Measurements from ENCODE around the gene VDR. TPM values are rescaled to one million over a fixed set of nuclear protein-coding genes. Genes with fewer than 3 reads are reported as not detected.

VDR gene
- total RNA-seq, 1 donor from 2014 or later: not detected

DNA sequence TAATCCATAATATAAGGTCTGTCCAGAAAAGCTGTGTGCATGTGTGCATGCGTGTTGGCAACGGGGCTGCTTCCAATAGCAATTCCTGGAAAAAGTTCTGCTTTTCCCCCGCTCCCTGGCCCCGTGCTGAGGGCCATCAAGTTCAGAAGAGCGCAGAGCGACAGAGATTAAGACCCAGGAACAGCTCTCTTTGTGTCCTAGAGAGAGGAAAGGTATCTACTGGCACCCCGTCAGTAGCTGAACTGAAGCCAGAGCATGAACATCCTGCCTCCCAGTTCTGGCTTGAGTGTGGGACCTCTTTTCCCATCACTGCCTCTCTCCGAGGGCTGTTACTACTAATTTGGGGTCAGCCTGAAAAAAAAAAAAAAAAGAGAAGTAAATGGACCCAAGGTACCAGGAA, 100.6 kb downstream of the VDR start:
- Histone ChIP-seq H3K9ac (no peak overlapping the region), H3K27me3 (no peaks in the 10 kb centered on the region), H3K9me3 (ENCODE audit: low read depth) (no peaks in the 10 kb centered on the region), H4K20me1 (ENCODE audit: low read depth) (peaks cover 26% of the 10 kb centered on the region), H3F3A (ENCODE audit: low read depth) (no peaks in the 10 kb centered on the region), H2AFZ (replicated peaks) (no peak overlapping the region), H3K27ac (no peak overlapping the region), H3K4me1 (peaks cover 36% of the 10 kb centered on the region), H3K79me2 (ENCODE audit: low read depth) (peaks cover 40% of the 10 kb centered on the region), H3K36me3 (no peaks in the 10 kb centered on the region), H3K4me3 (no peak overlapping the region), H3K4me2 (no peak overlapping the region)
- no peak for DNase-seq (ENCODE audit: low spot score)
- peaks cover 2% of the 10 kb centered on the region for H3K27me3 Mint-ChIP-seq (ENCODE audit: insufficient read depth, low read depth)
- no peak overlapping the region for H3K27ac Mint-ChIP-seq
- TF ChIP-seq EZH2 (IDR thresholded peaks at IDR 0.05) (no peak), EZH2phosphoT487 (IDR thresholded peaks at IDR 0.05) (no peak)
- TF ChIP-seq, protein P1, sequence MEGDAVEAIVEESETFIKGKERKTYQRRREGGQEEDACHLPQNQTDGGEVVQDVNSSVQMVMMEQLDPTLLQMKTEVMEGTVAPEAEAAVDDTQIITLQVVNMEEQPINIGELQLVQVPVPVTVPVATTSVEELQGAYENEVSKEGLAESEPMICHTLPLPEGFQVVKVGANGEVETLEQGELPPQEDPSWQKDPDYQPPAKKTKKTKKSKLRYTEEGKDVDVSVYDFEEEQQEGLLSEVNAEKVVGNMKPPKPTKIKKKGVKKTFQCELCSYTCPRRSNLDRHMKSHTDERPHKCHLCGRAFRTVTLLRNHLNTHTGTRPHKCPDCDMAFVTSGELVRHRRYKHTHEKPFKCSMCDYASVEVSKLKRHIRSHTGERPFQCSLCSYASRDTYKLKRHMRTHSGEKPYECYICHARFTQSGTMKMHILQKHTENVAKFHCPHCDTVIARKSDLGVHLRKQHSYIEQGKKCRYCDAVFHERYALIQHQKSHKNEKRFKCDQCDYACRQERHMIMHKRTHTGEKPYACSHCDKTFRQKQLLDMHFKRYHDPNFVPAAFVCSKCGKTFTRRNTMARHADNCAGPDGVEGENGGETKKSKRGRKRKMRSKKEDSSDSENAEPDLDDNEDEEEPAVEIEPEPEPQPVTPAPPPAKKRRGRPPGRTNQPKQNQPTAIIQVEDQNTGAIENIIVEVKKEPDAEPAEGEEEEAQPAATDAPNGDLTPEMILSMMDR (IDR thresholded peaks at IDR 0.05): no peak
- no peak overlapping the region for H3K4me3 Mint-ChIP-seq
- H3K36me3 Mint-ChIP-seq: peaks cover 3% of the 10 kb centered on the region
- H3K9me3 Mint-ChIP-seq: no peaks in the 10 kb centered on the region
- peaks cover 72% of the 10 kb centered on the region for H3K4me1 Mint-ChIP-seq

DNA sequence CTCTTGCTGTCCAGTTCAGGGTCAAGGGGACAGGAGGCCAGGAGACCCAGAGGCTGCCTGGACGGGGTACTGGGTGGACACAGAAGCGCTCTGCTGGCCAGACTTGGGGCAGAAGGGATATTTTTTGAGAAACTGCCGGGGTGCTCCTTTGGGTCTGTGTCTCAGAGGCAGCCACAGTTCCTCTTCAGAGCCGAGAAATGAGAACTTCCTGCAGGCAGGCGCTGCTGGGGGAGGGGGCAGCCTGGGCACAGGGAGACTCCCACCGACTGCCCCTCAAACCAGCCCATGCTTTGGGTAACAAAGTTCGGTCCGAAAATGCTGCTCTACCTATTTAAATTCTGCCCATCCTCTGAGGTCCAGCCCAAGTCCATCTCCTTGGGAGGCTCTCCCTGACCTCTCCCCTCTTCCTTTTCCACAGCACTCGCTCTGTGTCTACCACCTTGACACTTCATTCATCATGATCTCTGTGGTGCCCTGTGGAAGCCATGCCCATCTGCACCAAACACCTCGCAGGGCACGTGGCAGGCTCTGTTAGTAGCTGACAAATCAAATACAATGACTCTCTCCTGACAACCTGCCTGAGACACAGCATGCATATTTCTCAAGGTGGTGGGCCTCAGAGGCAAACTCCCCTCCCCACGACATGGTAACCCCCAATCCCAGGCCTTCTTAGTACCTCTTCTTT, 101.5 kb downstream of the VDR start:
- H4K20me1 ChIP-seq (ENCODE audit: low read depth): peaks cover 19% of the 10 kb centered on the region
- peaks cover 40% of the 10 kb centered on the region for H3K4me1 ChIP-seq
- no peaks in the 10 kb centered on the region for H3K9me3 Mint-ChIP-seq
- no peak for DNase-seq (ENCODE audit: low spot score)
- H3K4me2 ChIP-seq: no peak overlapping the region
- H3K27ac Mint-ChIP-seq: no peak overlapping the region
- H3K27ac ChIP-seq: no peak overlapping the region
- H3K27me3 ChIP-seq: no peaks in the 10 kb centered on the region
- H3K4me3 ChIP-seq: no peak overlapping the region
- no peak overlapping the region for H3K4me3 Mint-ChIP-seq
- H3K4me1 Mint-ChIP-seq: peaks cover 67% of the 10 kb centered on the region
- no peak overlapping the region for H2AFZ ChIP-seq (replicated peaks)
- peaks cover 3% of the 10 kb centered on the region for H3K36me3 Mint-ChIP-seq
- H3K36me3 ChIP-seq: no peaks in the 10 kb centered on the region
- H3K27me3 Mint-ChIP-seq (ENCODE audit: insufficient read depth, low read depth): no peaks in the 10 kb centered on the region
- no peaks in the 10 kb centered on the region for H3K9me3 ChIP-seq (ENCODE audit: low read depth)
- H3K79me2 ChIP-seq (ENCODE audit: low read depth): peaks cover 32% of the 10 kb centered on the region
- peaks cover 5% of the 10 kb centered on the region for H3F3A ChIP-seq (ENCODE audit: low read depth)
- no peak overlapping the region for H3K9ac ChIP-seq
- TF ChIP-seq, protein P1 (IDR thresholded peaks at IDR 0.05): no peak
- TF ChIP-seq EZH2 (IDR thresholded peaks at IDR 0.05): no peak
- no peak for TF ChIP-seq EZH2phosphoT487 (IDR thresholded peaks at IDR 0.05)

GRCh38 chr12:47802312-47802711, 102.5 kb downstream of the VDR start:
- DNase-seq (ENCODE audit: low spot score): peak; percentile 46
- peak overlapping the region; percentile 63 for H3K27ac Mint-ChIP-seq
- peaks cover 5% of the 10 kb centered on the region for H3F3A ChIP-seq (ENCODE audit: low read depth)
- H3K4me1 ChIP-seq: peaks cover 32% of the 10 kb centered on the region
- H3K4me1 Mint-ChIP-seq: peaks cover 59% of the 10 kb centered on the region
- H4K20me1 ChIP-seq (ENCODE audit: low read depth): peaks cover 13% of the 10 kb centered on the region
- no peaks in the 10 kb centered on the region for H3K9me3 Mint-ChIP-seq
- no peak overlapping the region for H3K9ac ChIP-seq
- no peak overlapping the region for H3K4me3 ChIP-seq
- no peak for TF ChIP-seq EZH2 (IDR thresholded peaks at IDR 0.05)
- TF ChIP-seq, protein P1 (IDR thresholded peaks at IDR 0.05): peak; percentile 50
- H3K9me3 ChIP-seq (ENCODE audit: low read depth): no peaks in the 10 kb centered on the region
- H3K27me3 Mint-ChIP-seq (ENCODE audit: insufficient read depth, low read depth): no peaks in the 10 kb centered on the region
- H3K27ac ChIP-seq: no peak overlapping the region
- H3K4me3 Mint-ChIP-seq: no peak overlapping the region
- no peak overlapping the region for H2AFZ ChIP-seq (replicated peaks)
- peaks cover 22% of the 10 kb centered on the region for H3K79me2 ChIP-seq (ENCODE audit: low read depth)
- no peaks in the 10 kb centered on the region for H3K36me3 ChIP-seq
- no peaks in the 10 kb centered on the region for H3K27me3 ChIP-seq
- peaks cover 3% of the 10 kb centered on the region for H3K36me3 Mint-ChIP-seq
- H3K4me2 ChIP-seq: no peak overlapping the region
